Cardiac fibroblast (primary cell): ENCODE results near the gene HRH3.

ENCODE experiments used
- DNase-seq, 2 donors: peaks; one replicate each; pipeline versions ENCODE4 v3.0.0 to v3.0.0-alpha.2; 2010; ENCODE audit warnings: low read depth in 2 of 2
- H3K4me3 ChIP-seq, 2 donors: replicated peaks in 1 of 2; 1 replicate in 1 of 2; 2 replicates in 1 of 2; pipeline ENCODE4 v1.5.1; 2011; ENCODE audit warnings: low read depth in 2 of 2, low read length in 2 of 2, mild to moderate bottlenecking in 2 of 2, moderate library complexity in 1 of 2
- TF ChIP-seq, protein P1 (sequence below): IDR thresholded peaks from one replicate; pipeline ENCODE4 v1.5.1; 2011; ENCODE audit warnings: low read depth, mild to moderate bottlenecking, low read length, inconsistent platforms

HRH3 gene

DNA sequence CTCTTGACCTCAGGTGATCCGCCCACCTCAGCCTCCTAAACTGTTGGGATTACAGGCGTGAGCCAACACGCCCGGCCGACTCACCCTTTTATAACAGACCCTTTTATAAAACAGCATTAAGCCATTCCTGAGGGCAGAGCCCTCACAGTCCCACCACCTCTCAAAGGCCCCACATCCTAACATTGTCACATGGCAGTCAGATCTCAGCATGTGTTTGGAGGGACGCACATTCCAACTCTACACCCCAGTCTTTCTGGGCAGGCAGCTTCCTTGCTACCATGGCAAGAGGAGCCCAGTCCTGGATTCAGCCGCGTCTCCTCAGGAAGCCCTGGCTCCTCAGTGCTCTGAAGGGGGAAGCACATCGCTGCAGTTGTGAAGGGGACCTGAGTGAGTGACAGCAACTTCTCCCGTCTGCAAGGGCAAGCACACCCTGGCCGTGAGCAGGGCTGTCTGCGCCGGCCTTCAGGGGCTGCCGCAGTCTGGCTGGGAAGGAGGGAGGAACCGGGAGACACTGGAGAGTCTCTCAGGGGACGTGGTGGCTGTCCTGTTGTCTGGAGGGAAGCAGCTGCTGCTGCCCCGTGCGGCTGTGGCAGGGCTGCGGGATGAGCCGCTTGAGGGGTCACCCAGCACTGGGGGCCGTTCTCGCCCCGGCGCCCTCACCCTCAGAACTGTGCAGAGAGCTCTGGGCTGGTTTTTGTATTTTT is 34.1 kb upstream of the HRH3 start:
- no peak for DNase-seq
- TF ChIP-seq, protein P1, sequence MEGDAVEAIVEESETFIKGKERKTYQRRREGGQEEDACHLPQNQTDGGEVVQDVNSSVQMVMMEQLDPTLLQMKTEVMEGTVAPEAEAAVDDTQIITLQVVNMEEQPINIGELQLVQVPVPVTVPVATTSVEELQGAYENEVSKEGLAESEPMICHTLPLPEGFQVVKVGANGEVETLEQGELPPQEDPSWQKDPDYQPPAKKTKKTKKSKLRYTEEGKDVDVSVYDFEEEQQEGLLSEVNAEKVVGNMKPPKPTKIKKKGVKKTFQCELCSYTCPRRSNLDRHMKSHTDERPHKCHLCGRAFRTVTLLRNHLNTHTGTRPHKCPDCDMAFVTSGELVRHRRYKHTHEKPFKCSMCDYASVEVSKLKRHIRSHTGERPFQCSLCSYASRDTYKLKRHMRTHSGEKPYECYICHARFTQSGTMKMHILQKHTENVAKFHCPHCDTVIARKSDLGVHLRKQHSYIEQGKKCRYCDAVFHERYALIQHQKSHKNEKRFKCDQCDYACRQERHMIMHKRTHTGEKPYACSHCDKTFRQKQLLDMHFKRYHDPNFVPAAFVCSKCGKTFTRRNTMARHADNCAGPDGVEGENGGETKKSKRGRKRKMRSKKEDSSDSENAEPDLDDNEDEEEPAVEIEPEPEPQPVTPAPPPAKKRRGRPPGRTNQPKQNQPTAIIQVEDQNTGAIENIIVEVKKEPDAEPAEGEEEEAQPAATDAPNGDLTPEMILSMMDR, result no peak
- H3K4me3 ChIP-seq, result no peak overlapping the region

DNA sequence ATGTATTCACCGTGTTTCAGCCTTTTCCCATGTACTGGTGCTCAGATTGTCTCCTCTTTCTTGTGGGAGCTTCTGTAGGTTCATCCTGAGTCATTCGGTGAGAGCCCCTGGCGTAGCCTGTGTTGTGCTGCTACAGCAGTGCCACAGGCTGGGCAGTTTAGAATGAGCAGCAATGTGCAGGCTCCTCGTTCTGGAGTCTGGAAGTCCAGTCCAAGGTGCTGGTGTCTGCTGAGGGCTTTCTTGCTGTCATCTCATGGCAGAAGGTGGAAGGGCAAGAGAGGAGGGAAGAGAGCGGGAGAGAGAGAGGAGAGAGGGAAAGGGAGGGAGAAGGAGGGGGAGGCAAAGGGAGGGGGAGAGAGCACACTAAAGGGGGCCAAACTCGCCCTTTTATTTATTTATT is 33.3 kb upstream of the HRH3 start:
- TF ChIP-seq, protein P1, result no peak
- no peak overlapping the region for H3K4me3 ChIP-seq
- DNase-seq, result no peak

DNA sequence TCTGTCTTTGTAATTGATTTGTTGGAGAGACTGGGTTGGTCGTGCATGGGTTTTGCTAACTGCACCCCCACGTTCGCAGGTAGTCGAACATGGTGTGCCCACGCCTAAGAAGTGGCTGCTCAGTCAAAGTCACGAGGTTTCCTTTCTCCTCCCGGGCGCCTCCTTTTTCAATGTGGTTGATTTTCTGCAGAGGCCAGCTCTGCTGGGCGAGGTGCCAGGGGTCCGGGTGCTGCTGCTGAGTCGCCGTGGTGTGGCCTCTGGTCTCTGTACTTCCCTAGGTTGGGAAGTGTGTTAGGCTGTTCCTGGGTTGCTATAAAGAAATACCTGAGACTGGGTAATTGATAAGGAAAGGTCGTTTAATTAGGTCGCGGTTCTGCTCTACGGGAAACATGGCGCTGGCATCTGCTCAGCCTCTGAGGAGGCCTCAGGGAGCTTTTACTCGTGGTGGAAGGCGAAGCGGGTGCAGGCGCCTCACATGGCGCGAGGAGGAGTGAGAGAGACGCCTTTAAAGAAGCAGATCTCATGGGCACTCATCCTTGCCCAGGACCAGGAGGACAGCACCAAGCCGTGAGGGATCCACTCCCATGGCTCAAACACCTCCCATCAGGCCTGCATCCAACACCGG is 32.4 kb upstream of the HRH3 start:
- TF ChIP-seq, protein P1, result no peak
- H3K4me3 ChIP-seq, result no peak overlapping the region
- DNase-seq, result peak; percentile 20 to 28

DNA sequence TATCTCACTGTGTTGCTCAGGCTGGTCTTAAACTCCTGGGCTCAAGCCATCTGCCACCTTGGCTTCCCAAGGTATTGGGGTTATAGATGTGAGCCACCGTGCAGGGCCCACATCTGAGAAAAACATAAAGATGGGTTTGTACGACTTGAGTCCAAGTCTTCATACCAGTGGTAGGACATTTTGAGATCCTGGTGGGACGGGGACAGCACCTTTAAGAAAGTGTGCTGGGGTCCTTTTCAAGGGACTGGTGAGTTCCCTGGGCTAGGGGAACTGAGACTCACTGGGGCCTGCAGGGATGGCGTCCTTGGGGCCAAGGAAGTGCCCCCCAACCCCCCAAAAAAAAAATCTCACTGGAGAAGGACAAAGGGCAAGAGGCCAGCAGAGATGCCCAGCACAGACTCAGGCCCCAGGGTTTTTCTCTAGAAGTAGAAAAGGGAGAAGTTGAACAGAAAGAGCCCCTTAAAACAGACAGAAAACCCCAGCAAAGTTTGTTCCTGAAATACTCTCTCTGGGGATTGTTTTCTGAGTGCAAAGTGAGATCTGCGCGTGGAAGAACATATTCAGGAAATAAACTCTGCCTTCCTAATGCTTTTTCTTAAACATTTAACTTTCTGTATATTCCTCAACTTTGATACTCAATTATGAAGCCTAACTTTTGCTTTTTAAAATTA is 28.9 kb upstream of the HRH3 start:
- no peak for DNase-seq
- TF ChIP-seq, protein P1, result no peak
- no peak overlapping the region for H3K4me3 ChIP-seq

DNA sequence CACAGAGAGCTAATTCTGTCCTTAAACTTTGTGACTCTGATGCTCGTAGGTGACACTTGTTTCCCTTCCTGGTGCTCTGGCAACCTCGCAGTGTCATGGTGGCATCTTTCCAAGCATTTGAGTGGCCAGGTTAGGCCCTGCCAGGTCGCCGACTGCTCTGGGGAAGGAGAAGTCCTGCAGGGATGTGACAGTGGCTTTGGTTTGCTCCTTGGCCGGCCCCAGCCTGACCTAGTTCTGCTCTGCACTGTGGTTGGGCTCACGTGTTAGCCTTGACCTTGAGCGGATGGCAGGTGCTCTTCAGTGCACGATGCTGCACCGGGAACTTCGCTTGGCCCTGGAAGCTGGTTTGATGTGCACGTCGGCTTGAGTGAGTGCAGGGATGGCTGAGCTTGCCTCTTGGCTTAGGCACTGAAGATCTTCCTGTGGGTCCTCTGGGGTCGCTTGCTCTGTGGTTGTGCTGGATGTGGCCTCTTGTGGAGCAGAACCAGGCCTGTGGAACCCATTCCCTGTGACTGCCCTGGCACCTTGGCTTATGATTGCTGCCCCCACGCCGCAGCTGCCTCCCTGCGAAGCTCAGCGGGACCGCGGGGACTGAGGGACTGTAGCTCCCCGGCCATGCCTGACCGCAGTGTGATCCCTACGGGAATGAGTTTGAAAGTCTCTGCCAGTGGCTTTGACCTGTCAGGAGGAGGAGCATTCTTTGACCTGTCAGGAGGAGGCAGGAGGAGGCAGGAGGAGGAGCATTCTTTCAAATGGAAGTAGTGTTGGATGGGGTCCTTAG is 27.0 kb upstream of the HRH3 start:
- no peak for DNase-seq
- no peak overlapping the region for H3K4me3 ChIP-seq
- TF ChIP-seq, protein P1, result no peak

DNA sequence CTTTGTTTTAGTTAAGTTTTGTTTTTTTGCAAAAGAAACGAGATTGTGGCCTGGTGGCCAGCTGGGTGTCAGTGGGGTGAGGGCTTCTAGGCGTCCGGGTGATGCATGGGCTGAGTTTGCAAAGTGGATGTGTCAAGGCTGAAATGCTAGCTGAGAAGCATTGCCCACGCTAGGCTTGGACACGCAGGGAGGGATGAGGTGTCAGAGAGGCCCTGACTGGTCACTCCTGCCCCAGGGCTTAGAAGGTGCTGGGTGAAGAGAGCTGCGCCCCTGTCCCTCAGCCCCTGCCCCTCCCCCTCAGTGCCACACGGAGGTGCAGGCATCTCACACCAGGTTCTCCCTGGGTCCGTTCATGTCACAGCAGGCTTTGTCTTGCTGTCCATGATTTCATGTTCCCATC is 26.4 kb upstream of the HRH3 start:
- TF ChIP-seq, protein P1, result no peak
- DNase-seq, result no peak
- no peak overlapping the region for H3K4me3 ChIP-seq
